ENCODE measurements around the gene ZNF649. TPM values are rescaled to one million over a fixed set of nuclear protein-coding genes. Genes with fewer than 3 reads are reported as not detected.

The ZNF649 gene
- 10 to 100 TPM in 2 of 3 donors, 1 to 10 TPM in 1; 9.0 to 10.9 (median 10.4) TPM for total RNA-seq

- ATAC-seq (peak; percentile 98 to 99), DNase-seq (peak; percentile 73)
- Mint-ChIP-seq H3K9me3 (peaks cover 63% of the 10 kb centered on the region), H3K4me1 (ENCODE audit: low read depth) (peaks cover 26% of the 10 kb centered on the region), H3K36me3 (ENCODE audit: insufficient read depth) (peaks cover 48% of the 10 kb centered on the region), H3K27me3 (ENCODE audit: low read depth) (peaks cover 30% of the 10 kb centered on the region), H3K4me3 (peak within 1 kb of the TSS; percentile 97)
Observed at GRCh38 chr19:51904331-51905165, at the start of gene ZNF649. TSS of gene ZNF649 (minus strand) at chr19:51905017. CDS start at chr19:51900107, 4,910 bp downstream.

GRCh38 chr19:51948975-51949374, 44.2 kb upstream of the ZNF649 start:
- ATAC-seq (no peak), DNase-seq (no peak)
- Mint-ChIP-seq H3K27me3 (ENCODE audit: low read depth) (no peaks in the 10 kb centered on the region), H3K36me3 (ENCODE audit: insufficient read depth) (peaks cover 34% of the 10 kb centered on the region), H3K9me3 (peaks cover 58% of the 10 kb centered on the region), H3K4me1 (ENCODE audit: low read depth) (no peaks in the 10 kb centered on the region), H3K4me3 (no peak overlapping the region)

- H3K27me3 Mint-ChIP-seq (ENCODE audit: low read depth) = no peaks in the 10 kb centered on the region
- peaks cover 53% of the 10 kb centered on the region for H3K36me3 Mint-ChIP-seq (ENCODE audit: insufficient read depth)
- H3K9me3 Mint-ChIP-seq = peaks cover 71% of the 10 kb centered on the region
- DNase-seq = no peak
- H3K4me1 Mint-ChIP-seq (ENCODE audit: low read depth) = no peaks in the 10 kb centered on the region
- ATAC-seq = no peak
- no peak overlapping the region for H3K4me3 Mint-ChIP-seq
Observed at GRCh38 chr19:51946602-51947001, 41.8 kb upstream of the ZNF649 start.

GRCh38 chr19:51944798-51945552, 40.2 kb upstream of the ZNF649 start:
- peaks cover 68% of the 10 kb centered on the region for H3K9me3 Mint-ChIP-seq
- no peaks in the 10 kb centered on the region for H3K4me1 Mint-ChIP-seq (ENCODE audit: low read depth)
- ATAC-seq = no peak
- H3K27me3 Mint-ChIP-seq (ENCODE audit: low read depth) = no peaks in the 10 kb centered on the region
- no peak for DNase-seq
- no peak overlapping the region for H3K4me3 Mint-ChIP-seq
- H3K36me3 Mint-ChIP-seq (ENCODE audit: insufficient read depth) = peaks cover 63% of the 10 kb centered on the region

DNA sequence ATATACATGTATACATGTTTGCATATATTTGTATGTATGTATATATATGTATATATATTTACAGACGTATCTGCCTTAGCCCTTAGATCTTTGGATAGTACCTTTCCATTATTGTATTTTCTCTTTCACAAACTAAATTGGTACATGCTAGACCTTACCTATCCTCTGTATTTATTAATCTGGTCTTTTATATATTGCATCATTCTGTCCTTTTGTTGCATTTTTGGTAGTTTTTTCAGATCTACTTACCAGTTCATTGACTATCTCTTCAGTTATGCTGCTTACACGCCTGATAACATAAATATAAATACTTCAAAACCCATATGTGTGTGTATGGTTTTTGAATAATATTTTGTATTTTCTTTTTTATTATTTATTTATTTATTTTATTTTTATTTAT, 34.1 kb upstream of the ZNF649 start:
- no peak for DNase-seq
- H3K4me3 Mint-ChIP-seq = no peak overlapping the region
- peaks cover 62% of the 10 kb centered on the region for H3K9me3 Mint-ChIP-seq
- no peak for ATAC-seq
- H3K27me3 Mint-ChIP-seq (ENCODE audit: low read depth) = no peaks in the 10 kb centered on the region
- H3K36me3 Mint-ChIP-seq (ENCODE audit: insufficient read depth) = peaks cover 89% of the 10 kb centered on the region
- H3K4me1 Mint-ChIP-seq (ENCODE audit: low read depth) = no peaks in the 10 kb centered on the region

- Mint-ChIP-seq H3K27me3 (ENCODE audit: low read depth) (no peaks in the 10 kb centered on the region), H3K9me3 (peaks cover 38% of the 10 kb centered on the region), H3K36me3 (ENCODE audit: insufficient read depth) (peaks cover 62% of the 10 kb centered on the region), H3K4me1 (ENCODE audit: low read depth) (peaks cover 17% of the 10 kb centered on the region), H3K4me3 (no peak overlapping the region)
- no peak for ATAC-seq
- no peak for DNase-seq
Observed at GRCh38 chr19:51931921-51932320, 27.1 kb upstream of the ZNF649 start.

DNA sequence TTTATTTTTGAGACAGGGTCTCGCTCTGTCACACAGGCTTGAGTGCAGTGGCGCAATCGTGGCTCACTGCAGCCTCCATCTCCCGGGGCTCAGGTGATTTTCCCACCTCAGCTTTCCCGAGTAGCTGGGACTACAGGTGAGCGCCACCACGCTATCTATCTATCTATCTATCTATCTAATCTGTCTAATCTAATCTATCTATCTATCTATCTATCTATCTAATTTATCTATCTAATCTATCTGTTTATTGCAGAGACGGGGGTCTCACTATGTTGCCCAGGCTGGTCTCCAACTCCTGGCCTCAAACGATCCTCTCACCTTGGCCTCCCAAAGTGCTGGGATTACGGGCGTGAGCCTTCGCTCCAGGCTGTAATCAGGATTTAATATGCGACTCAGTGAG, 23.0 kb upstream of the ZNF649 start:
- no peak for ATAC-seq
- no peak for DNase-seq
- Mint-ChIP-seq H3K27me3 (ENCODE audit: low read depth) (no peaks in the 10 kb centered on the region), H3K4me3 (peak overlapping the region; percentile 97), H3K9me3 (peaks cover 49% of the 10 kb centered on the region), H3K4me1 (ENCODE audit: low read depth) (peaks cover 23% of the 10 kb centered on the region), H3K36me3 (ENCODE audit: insufficient read depth) (peaks cover 36% of the 10 kb centered on the region)

DNA sequence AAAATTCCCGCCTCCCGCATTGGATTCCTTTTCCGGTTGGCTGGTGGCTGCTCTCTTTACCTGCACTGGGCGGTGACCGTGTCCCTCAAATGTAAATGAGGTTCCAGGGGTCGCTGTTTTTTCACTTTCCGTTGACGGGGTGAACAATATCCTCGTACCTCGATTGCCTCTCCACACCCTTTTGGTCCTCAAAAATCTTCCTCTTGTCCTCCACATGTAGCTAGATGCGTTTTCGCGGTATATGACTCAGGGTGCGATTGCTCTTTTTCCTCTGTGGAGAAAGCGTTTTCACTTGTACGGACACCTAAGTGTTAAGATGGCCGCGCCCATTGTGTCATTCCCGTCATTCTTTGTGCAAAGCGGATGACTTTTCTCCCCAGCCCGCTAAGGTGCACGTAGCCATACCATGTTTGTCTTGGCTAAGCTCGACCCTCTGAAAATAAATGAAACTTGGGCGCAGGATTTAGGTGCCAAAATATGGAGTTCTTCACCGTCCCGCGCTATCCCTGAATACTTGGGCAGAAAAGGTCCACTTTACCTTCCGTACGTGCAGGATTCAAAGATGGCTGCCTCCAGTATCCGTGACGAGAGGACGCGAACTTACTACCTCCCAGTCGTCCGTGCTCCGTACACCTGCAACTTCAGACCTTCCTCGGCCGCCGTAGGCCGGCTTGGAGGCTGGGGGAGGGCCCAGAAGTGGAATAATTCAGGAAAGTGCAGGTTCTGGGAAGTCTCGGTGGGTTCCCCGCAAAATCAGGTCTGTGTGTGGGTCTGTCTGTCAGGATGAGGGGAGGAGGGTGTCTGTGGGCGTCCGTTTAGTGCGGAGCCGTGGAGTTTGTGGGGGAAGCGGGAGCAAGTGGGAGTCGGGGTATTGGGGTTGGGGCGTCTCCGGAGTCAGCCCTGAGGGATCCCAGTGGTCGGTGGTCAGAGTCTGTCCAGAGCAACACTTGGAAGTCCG, 22.2 kb upstream of the ZNF649 start, which contains the start of gene ZNF613:
Gene ZNF613, plus strand, starts transcription at position 689 of the 958 bp plus-strand sequence. CDS start 8,749 bp downstream, outside the sequence.
- Mint-ChIP-seq H3K9me3 (peaks cover 52% of the 10 kb centered on the region), H3K36me3 (ENCODE audit: insufficient read depth) (peaks cover 35% of the 10 kb centered on the region), H3K4me3 (peak within 1 kb of the TSS; percentile 97), H3K27me3 (ENCODE audit: low read depth) (no peaks in the 10 kb centered on the region), H3K4me1 (ENCODE audit: low read depth) (peaks cover 23% of the 10 kb centered on the region)
- DNase-seq (peak; percentile 82), ATAC-seq (peak; percentile 94 to 95)

DNA sequence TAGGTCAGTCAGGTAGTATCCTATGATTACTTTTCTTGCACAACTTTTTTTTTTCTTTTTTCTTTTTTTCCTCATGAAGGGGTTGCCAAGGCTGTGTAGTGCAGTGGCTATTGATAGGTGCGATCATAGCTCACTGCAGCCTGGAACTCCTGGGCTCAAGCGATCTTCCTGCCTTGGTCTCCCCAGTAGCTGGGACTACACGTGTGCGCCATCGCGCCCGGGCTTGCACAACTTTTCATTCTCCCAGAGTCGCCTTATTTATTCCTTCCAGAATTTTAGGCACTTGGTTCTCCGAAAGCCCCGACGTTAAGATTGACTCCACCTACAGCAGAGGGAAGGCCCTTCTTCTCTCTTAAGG, 21.6 kb upstream of the ZNF649 start:
- H3K9me3 Mint-ChIP-seq = peaks cover 53% of the 10 kb centered on the region
- ATAC-seq = no peak
- H3K4me3 Mint-ChIP-seq = peak overlapping the region; percentile 97
- peak; percentile 6 for DNase-seq
- H3K36me3 Mint-ChIP-seq (ENCODE audit: insufficient read depth) = peaks cover 29% of the 10 kb centered on the region
- H3K27me3 Mint-ChIP-seq (ENCODE audit: low read depth) = no peaks in the 10 kb centered on the region
- peaks cover 23% of the 10 kb centered on the region for H3K4me1 Mint-ChIP-seq (ENCODE audit: low read depth)

DNA sequence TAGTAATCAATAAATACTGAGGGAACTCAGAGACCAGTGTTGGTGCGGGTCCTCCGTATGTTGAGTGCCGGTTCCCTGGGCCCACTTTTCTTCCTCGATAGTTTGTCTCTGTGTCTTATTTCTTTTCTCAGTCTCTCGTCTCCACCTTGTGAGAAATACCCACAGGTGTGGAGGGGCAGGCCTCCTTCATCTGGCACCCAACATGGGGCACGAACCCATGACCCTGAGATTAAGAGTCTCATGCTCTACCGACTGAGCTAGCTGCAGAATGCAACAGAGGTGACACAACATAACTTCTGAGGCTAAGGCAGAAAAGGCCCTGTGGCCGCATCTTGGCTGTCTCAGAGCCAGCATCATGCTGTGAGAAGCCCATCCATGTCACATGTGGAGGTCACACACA, 17.1 kb upstream of the ZNF649 start:
- Mint-ChIP-seq H3K4me3 (no peak overlapping the region), H3K36me3 (ENCODE audit: insufficient read depth) (peaks cover 11% of the 10 kb centered on the region), H3K4me1 (ENCODE audit: low read depth) (peaks cover 7% of the 10 kb centered on the region), H3K9me3 (peaks cover 57% of the 10 kb centered on the region), H3K27me3 (ENCODE audit: low read depth) (no peaks in the 10 kb centered on the region)
- DNase-seq = no peak
- ATAC-seq = no peak

DNA sequence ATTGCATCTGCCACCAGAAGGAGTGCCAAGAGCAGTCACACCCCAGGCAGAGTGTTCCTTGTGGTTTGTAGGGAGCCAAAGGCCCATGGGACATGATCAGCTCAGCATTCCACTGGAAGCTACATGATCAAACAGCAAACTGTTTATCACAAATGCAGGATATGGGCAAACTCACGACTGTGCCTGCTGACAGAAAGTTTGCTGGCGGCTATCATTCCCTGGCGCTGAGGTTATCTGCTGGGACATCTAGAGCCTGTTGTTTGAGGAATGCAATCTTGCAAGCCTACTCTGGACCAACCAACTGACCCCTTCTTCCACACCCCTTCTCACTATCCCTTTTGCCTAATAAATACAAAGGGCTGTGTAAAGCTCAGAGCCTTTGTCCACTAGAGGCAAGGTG, 14.8 kb upstream of the ZNF649 start:
- no peaks in the 10 kb centered on the region for H3K4me1 Mint-ChIP-seq (ENCODE audit: low read depth)
- H3K4me3 Mint-ChIP-seq = no peak overlapping the region
- no peaks in the 10 kb centered on the region for H3K27me3 Mint-ChIP-seq (ENCODE audit: low read depth)
- H3K9me3 Mint-ChIP-seq = peaks cover 61% of the 10 kb centered on the region
- DNase-seq = no peak
- H3K36me3 Mint-ChIP-seq (ENCODE audit: insufficient read depth) = peaks cover 8% of the 10 kb centered on the region
- no peak for ATAC-seq

DNA sequence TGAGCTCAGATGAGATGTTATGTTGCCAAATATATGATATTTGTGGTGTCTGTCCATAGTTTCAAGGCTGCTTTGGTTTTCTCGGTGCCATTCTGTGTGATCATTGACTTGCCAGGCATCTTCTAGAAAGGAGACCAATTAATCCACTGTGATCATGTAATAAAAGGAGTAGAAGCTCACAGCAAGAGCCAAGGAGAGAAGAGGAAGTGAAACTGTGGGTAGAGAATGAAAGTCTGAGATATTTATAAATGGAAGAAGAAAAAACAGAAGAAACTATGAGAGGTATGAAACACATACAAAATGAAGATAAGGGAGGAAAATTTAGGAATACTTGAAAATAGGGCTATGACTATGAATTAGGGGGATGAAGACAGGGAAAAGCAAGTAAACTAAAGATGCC, 11.3 kb upstream of the ZNF649 start:
- Mint-ChIP-seq H3K4me3 (no peak overlapping the region), H3K36me3 (ENCODE audit: insufficient read depth) (peaks cover 5% of the 10 kb centered on the region), H3K9me3 (peaks cover 62% of the 10 kb centered on the region), H3K4me1 (ENCODE audit: low read depth) (no peaks in the 10 kb centered on the region), H3K27me3 (ENCODE audit: low read depth) (no peaks in the 10 kb centered on the region)
- DNase-seq (no peak), ATAC-seq (no peak)

- Mint-ChIP-seq H3K36me3 (ENCODE audit: insufficient read depth) (peaks cover 6% of the 10 kb centered on the region), H3K9me3 (peaks cover 58% of the 10 kb centered on the region), H3K4me3 (no peak overlapping the region), H3K4me1 (ENCODE audit: low read depth) (no peaks in the 10 kb centered on the region), H3K27me3 (ENCODE audit: low read depth) (peaks cover 1% of the 10 kb centered on the region)
- ATAC-seq (no peak), DNase-seq (no peak)
Observed at GRCh38 chr19:51915324-51915867, 10.6 kb upstream of the ZNF649 start.

Measured in activated T-cell treated with anti-CD3 and anti-CD28 coated beads, Interleukin-2, amount 50 U/mL, for 4 hours (primary cell).